ENCODE results near the gene RHOBTB1. TPM values are rescaled to one million over a fixed set of nuclear protein-coding genes. Genes with fewer than 3 reads are reported as not detected.

Gene RHOBTB1
- total RNA-seq, 4 donors from 2014 or later = 15.5 to 44.0 (median 25.3) TPM

DNA sequence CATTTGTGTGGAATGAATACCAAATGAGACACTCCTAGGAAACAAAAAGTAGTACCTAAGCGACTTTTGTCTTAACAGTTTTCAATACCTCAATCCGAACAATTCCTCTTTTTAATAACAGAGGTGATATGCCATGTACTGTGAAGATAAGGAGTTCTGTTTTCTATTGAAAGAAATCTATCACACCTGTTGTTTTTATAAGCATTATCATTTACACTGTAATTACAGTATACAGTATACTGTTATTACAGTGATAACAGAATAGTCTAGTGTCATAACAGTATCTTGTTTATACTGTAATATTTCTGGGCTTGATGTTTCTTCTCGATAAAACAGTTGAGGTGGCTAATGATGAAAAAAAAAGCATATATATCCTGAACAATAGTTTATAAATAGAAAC is 9.4 kb upstream of the RHOBTB1 start:
- H3K9me3 ChIP-seq = no peaks in the 10 kb centered on the region
- H3K4me1 ChIP-seq = no peaks in the 10 kb centered on the region
- TF ChIP-seq POLR2A (IDR thresholded peaks at IDR 0.05) (no peak), POLR2AphosphoS5 (IDR thresholded peaks at IDR 0.05) (no peak), EP300 (IDR thresholded peaks at IDR 0.05) (no peak)
- TF ChIP-seq, protein P1, sequence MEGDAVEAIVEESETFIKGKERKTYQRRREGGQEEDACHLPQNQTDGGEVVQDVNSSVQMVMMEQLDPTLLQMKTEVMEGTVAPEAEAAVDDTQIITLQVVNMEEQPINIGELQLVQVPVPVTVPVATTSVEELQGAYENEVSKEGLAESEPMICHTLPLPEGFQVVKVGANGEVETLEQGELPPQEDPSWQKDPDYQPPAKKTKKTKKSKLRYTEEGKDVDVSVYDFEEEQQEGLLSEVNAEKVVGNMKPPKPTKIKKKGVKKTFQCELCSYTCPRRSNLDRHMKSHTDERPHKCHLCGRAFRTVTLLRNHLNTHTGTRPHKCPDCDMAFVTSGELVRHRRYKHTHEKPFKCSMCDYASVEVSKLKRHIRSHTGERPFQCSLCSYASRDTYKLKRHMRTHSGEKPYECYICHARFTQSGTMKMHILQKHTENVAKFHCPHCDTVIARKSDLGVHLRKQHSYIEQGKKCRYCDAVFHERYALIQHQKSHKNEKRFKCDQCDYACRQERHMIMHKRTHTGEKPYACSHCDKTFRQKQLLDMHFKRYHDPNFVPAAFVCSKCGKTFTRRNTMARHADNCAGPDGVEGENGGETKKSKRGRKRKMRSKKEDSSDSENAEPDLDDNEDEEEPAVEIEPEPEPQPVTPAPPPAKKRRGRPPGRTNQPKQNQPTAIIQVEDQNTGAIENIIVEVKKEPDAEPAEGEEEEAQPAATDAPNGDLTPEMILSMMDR (IDR thresholded peaks at IDR 0.05) = no peak
- H3K4me3 ChIP-seq = no peak overlapping the region
- no peaks in the 10 kb centered on the region for H3K36me3 ChIP-seq
- H3K27ac ChIP-seq = no peak overlapping the region
- ATAC-seq = no peak
- H3K27me3 ChIP-seq = no peaks in the 10 kb centered on the region
- WGBS, 2 donors (ENCODE audit: low coverage in 1 of 2) = 74 to 82% methylated on average over 2 to 3 of the region's 3 CpGs

DNA sequence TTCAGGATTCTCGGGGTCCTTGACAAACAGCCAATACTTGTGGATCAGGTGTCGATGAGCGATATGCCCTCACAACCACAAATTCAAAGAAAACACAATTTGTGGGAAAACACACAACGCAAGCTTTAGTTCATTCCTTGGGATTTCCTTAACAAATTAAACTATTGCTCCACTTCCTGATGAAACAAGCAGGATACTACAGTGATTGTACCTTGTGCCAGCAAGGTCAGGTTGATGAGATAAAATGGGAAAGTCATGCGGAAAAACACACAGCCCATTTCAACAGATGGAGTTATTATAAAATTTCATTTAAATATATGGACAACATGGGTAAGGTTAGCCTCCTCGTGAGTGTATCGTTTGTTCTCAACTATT is 8.8 kb upstream of the RHOBTB1 start:
- Histone ChIP-seq H3K9me3 (no peaks in the 10 kb centered on the region), H3K27me3 (no peaks in the 10 kb centered on the region), H3K4me3 (no peak overlapping the region), H3K27ac (no peak overlapping the region), H3K4me1 (no peaks in the 10 kb centered on the region), H3K36me3 (no peaks in the 10 kb centered on the region)
- no peak for ATAC-seq
- TF ChIP-seq POLR2AphosphoS5 (IDR thresholded peaks at IDR 0.05) (no peak), EP300 (IDR thresholded peaks at IDR 0.05) (no peak), POLR2A (IDR thresholded peaks at IDR 0.05) (no peak)
- TF ChIP-seq, protein P1 (IDR thresholded peaks at IDR 0.05) = no peak
- 74 to 79% methylated on average over 6 to 7 of the region's 7 CpGs for WGBS, 2 donors (ENCODE audit: low coverage in 1 of 2)

DNA sequence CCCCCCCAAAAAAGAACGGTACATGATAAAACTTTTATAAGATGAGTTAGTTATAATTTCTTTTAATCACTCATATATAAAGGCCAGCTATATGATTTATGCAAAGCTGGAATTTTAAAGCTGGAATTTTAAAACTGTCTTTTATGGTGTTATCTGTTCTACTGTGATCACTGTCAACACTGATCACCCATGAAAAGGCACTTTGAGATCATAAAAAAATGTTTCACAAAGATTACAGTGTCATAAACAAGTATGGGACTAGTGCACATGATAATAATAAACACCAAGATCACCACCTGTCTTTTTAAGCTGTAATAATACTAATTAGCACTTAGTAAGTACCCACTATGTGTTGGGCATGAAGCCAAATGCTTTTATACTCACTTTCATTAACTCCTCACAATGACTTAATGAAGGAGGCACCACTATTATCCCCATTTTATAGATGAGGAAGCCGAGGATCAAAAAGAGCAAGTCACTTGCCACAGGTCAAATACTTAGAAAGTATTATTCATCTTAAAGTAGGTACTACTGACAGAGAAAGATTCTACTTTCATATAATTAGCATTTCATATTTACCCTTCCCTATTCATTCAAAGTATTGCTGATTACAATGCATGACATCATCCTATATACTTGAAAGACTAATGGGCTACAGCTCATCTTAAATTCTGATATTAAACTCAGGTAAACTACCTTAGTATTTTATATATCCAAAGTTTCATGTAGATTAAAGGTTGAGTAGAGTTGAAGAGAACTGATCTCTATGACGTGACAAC is 8.3 kb upstream of the RHOBTB1 start:
- H3K36me3 ChIP-seq = no peaks in the 10 kb centered on the region
- no peak overlapping the region for H3K27ac ChIP-seq
- no peaks in the 10 kb centered on the region for H3K4me1 ChIP-seq
- no peaks in the 10 kb centered on the region for H3K9me3 ChIP-seq
- H3K4me3 ChIP-seq = no peak overlapping the region
- 88 to 100% methylated on average over 2 to 3 of the region's 3 CpGs for WGBS, 2 donors (ENCODE audit: low coverage in 1 of 2)
- TF ChIP-seq EP300 (IDR thresholded peaks at IDR 0.05) = no peak
- no peak for TF ChIP-seq POLR2AphosphoS5 (IDR thresholded peaks at IDR 0.05)
- TF ChIP-seq, protein P1 (IDR thresholded peaks at IDR 0.05) = no peak
- TF ChIP-seq POLR2A (IDR thresholded peaks at IDR 0.05) = no peak
- ATAC-seq = no peak
- no peaks in the 10 kb centered on the region for H3K27me3 ChIP-seq

DNA sequence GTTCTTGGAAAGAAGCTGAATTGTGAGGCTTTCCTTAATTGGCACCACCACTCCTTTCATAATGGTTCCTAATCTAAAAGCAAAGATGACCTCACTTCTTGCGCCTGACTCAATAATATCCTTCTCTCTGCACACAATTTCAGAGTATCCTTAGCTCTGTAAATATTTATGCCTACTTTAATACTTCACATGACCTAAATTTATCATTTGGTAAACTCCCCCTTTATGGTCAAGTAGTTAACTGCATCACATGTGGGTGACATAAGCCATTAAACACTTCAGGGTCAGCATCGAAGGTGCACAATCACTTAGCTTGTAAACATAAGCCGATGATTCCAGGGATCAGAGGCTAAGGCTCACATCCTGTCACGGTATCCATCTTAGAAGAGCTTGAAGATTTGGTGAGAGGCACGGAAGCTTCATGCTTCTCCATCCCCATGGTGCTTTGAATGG is 7.3 kb upstream of the RHOBTB1 start:
- Histone ChIP-seq H3K9me3 (no peaks in the 10 kb centered on the region), H3K4me1 (no peaks in the 10 kb centered on the region), H3K27me3 (no peaks in the 10 kb centered on the region), H3K36me3 (no peaks in the 10 kb centered on the region), H3K4me3 (no peak overlapping the region), H3K27ac (no peak overlapping the region)
- TF ChIP-seq, protein P1 (IDR thresholded peaks at IDR 0.05) = no peak
- TF ChIP-seq POLR2AphosphoS5 (IDR thresholded peaks at IDR 0.05) (no peak), POLR2A (IDR thresholded peaks at IDR 0.05) (no peak), EP300 (IDR thresholded peaks at IDR 0.05) (no peak)
- WGBS, 2 donors (ENCODE audit: low coverage in 1 of 2) = 87 to 100% methylated on average over 1 to 3 of the region's 5 CpGs
- ATAC-seq = no peak

DNA sequence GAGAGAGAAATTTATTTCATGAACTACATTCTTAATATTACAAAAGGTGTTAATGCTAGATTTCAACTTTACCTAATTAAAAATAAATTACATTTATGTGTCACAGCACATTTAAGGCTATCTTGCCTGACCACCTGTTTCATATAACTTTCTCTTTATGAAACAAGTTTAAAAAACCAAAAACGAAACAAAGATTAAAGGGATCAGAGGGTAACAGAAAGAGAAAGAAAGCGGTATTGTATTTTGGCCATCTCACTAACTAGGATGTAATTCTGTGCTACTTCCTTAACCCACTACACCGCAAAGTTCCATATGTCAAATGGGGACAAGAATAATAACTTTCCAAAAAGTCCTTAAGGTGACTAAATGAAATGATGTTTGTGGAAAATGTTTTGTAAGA is 6.3 kb upstream of the RHOBTB1 start:
- WGBS, 2 donors (ENCODE audit: low coverage in 1 of 2) = 81 to 85% methylated on average over 3 of the region's 3 CpGs
- TF ChIP-seq POLR2AphosphoS5 (IDR thresholded peaks at IDR 0.05) = no peak
- no peak for TF ChIP-seq EP300 (IDR thresholded peaks at IDR 0.05)
- no peak for TF ChIP-seq POLR2A (IDR thresholded peaks at IDR 0.05)
- TF ChIP-seq, protein P1 (IDR thresholded peaks at IDR 0.05) = no peak

More for the DNA sequence above, 6.3 kb upstream of the RHOBTB1 start:
- Histone ChIP-seq H3K36me3 (no peaks in the 10 kb centered on the region), H3K9me3 (no peaks in the 10 kb centered on the region), H3K27me3 (no peaks in the 10 kb centered on the region), H3K27ac (no peak overlapping the region), H3K4me3 (no peak overlapping the region), H3K4me1 (peaks cover 0 to 2% (median 0%) of the 10 kb centered on the region in 3 donors)
- no peak for ATAC-seq
